Neuronal stem cell (in vitro differentiated cells): ENCODE results near the gene RANBP17.

ENCODE experiments used
- DNase-seq: peaks from one replicate; pipeline ENCODE4 v3.0.0-alpha.2; 2013; ENCODE audit warnings: low spot score
- H2AFZ ChIP-seq: one replicate; pipeline ENCODE4 v1.6.1; 2013; ENCODE audit warnings: mild to moderate bottlenecking, low read length, inconsistent platforms
- H2AK5ac ChIP-seq: 2 replicates; pipeline ENCODE4 v1.6.1; 2013; ENCODE audit warnings: low read depth, mild to moderate bottlenecking, inconsistent platforms, low read length, moderate library complexity, mixed read lengths
- H2BK120ac ChIP-seq: 2 replicates; pipeline ENCODE4 v1.6.1; 2013; ENCODE audit warnings: low read depth, mild to moderate bottlenecking, inconsistent platforms, low read length, moderate library complexity, mixed read lengths
- H2BK12ac ChIP-seq: one replicate; pipeline ENCODE4 v1.6.1; 2013; ENCODE audit warnings: low read length, inconsistent platforms
- H2BK15ac ChIP-seq: 2 replicates; pipeline ENCODE4 v1.6.1; 2013; ENCODE audit warnings: mild to moderate bottlenecking, low read length, inconsistent platforms, mixed read lengths
- H2BK5ac ChIP-seq: one replicate; pipeline ENCODE4 v1.6.1; 2013; ENCODE audit warnings: inconsistent platforms, mild to moderate bottlenecking, low read length, moderate library complexity
- H3K14ac ChIP-seq: one replicate; pipeline ENCODE4 v1.6.1; 2013; ENCODE audit warnings: low read length, inconsistent platforms
- H3K18ac ChIP-seq: 2 replicates; pipeline ENCODE4 v1.6.1; 2013; ENCODE audit warnings: low read length, inconsistent platforms
- H3K23ac ChIP-seq: 2 replicates; pipeline ENCODE4 v1.6.1; 2013; ENCODE audit warnings: low read depth, mild to moderate bottlenecking, mixed read lengths, low read length, inconsistent platforms; ENCODE audit not compliant: poor library complexity
- H3K27ac ChIP-seq: replicated peaks from 3 replicates; pipeline ENCODE4 v1.5.1; 2013; ENCODE audit warnings: low read length, inconsistent platforms
- H3K27me3 ChIP-seq, 3 experiments: 2 replicates each; pipeline ENCODE4 v1.6.1; 2013; ENCODE audit warnings: low read length in 3 of 3, mild to moderate bottlenecking in 2 of 3, inconsistent platforms in 1 of 3, low read depth in 1 of 3, mixed read lengths in 1 of 3, moderate library complexity in 1 of 3; ENCODE audit not compliant: control insufficient read depth in 3 of 3, insufficient read depth in 3 of 3
- H3K36me3 ChIP-seq, 2 donors: replicated peaks in 1 of 2; 2 replicates each; pipeline ENCODE4 v1.6.1; 2013; ENCODE audit warnings: low read length in 2 of 2; ENCODE audit not compliant: control insufficient read depth in 2 of 2, insufficient read depth in 2 of 2
- H3K4ac ChIP-seq: 2 replicates; pipeline ENCODE4 v1.6.1; 2013; ENCODE audit warnings: inconsistent platforms, mild to moderate bottlenecking, low read length, moderate library complexity
- H3K4me1 ChIP-seq, 2 donors: 1 replicate in 1 of 2; 2 replicates in 1 of 2; pipeline ENCODE4 v1.6.1; 2013; ENCODE audit warnings: low read length in 2 of 2, low read depth in 1 of 2; ENCODE audit not compliant: control insufficient read depth in 2 of 2, insufficient read depth in 1 of 2
- H3K4me2 ChIP-seq: one replicate; pipeline ENCODE4 v1.6.1; 2013; ENCODE audit warnings: mild to moderate bottlenecking, low read length, inconsistent platforms; ENCODE audit not compliant: insufficient read depth, poor library complexity, severe bottlenecking
- H3K4me3 ChIP-seq, 2 donors: 2 replicates each; pipeline ENCODE4 v1.5.1; 2013; ENCODE audit warnings: low read length in 2 of 2, mild to moderate bottlenecking in 2 of 2, inconsistent platforms in 1 of 2, moderate library complexity in 1 of 2
- H3K79me1 ChIP-seq: one replicate; pipeline ENCODE4 v1.6.1; 2013; ENCODE audit warnings: low read depth, mild to moderate bottlenecking, inconsistent platforms, low read length, moderate library complexity
- H3K9ac ChIP-seq: one replicate; pipeline ENCODE4 v1.6.1; 2013; ENCODE audit warnings: mild to moderate bottlenecking, low read depth, low read length, inconsistent platforms; ENCODE audit not compliant: poor library complexity
- H3K9me3 ChIP-seq, 2 donors: replicated peaks in 1 of 2; 2 replicates each; pipeline versions ENCODE3 to v1.6.1; 2013; ENCODE audit warnings: low read length in 2 of 2, mild to moderate bottlenecking in 2 of 2, inconsistent platforms in 1 of 2, low read depth in 1 of 2, mixed read lengths in 1 of 2, moderate library complexity in 1 of 2; ENCODE audit not compliant: control insufficient read depth in 2 of 2, insufficient read depth in 1 of 2
- H4K8ac ChIP-seq: one replicate; pipeline ENCODE4 v1.6.1; 2013; ENCODE audit warnings: low read depth, mild to moderate bottlenecking, inconsistent platforms, low read length, moderate library complexity
- H4K91ac ChIP-seq: one replicate; pipeline ENCODE4 v1.6.1; 2013; ENCODE audit warnings: low read length, low read depth, mild to moderate bottlenecking, inconsistent platforms; ENCODE audit not compliant: poor library complexity
- WGBS, 2 donors: extraction: QIAGEN DNeasy Blood & Tissue Kit; methylation state at CpG; one replicate each; pipeline ENCODE4 v1.1.7; 2013; ENCODE audit warnings: missing lambda C conversion rate in 2 of 2, mixed read lengths in 1 of 2; ENCODE audit not compliant: insufficient read length in 2 of 2, insufficient replicate concordance in 1 of 2; ENCODE audit errors: extremely low coverage in 2 of 2; 5-methylcytosine and 5-hydroxymethylcytosine counted together

Gene RANBP17

GRCh38 chr5:171340491-171340890, 478.7 kb downstream of the RANBP17 start:
- Histone ChIP-seq H3K4me3 (no peak overlapping the region), H3K9me3 (no peaks in the 10 kb centered on the region), H2AK5ac (no peak overlapping the region), H3K23ac (no peak overlapping the region), H2BK12ac (no peak overlapping the region), H4K8ac (no peak overlapping the region), H4K91ac (no peak overlapping the region), H3K9ac (no peak overlapping the region), H3K79me1 (no peaks in the 10 kb centered on the region), H3K36me3 (no peaks in the 10 kb centered on the region), H2BK5ac (no peak overlapping the region), H3K14ac (no peak overlapping the region), H2AFZ (no peak overlapping the region), H3K4me2 (no peak overlapping the region), H3K18ac (no peak overlapping the region), H2BK120ac (no peak overlapping the region), H3K4ac (no peak overlapping the region), H2BK15ac (no peak overlapping the region), H3K27me3 (peaks cover 2 to 39% (median 12%) of the 10 kb centered on the region in 3 experiments), H3K27ac (no peak overlapping the region), H3K4me1 (peaks cover 0 to 4% of the 10 kb centered on the region in 2 donors)
- DNase-seq = no peak
- WGBS, 2 donors = no CpG with 5 or more reads among the region's 6 CpGs

GRCh38 chr5:171342362-171343111, 480.7 kb downstream of the RANBP17 start:
- Histone ChIP-seq H3K18ac (no peak overlapping the region), H3K9me3 (no peaks in the 10 kb centered on the region), H2BK12ac (no peak overlapping the region), H3K79me1 (no peaks in the 10 kb centered on the region), H3K9ac (no peak overlapping the region), H3K36me3 (no peaks in the 10 kb centered on the region), H3K4me2 (no peak overlapping the region), H2AK5ac (no peak overlapping the region), H4K91ac (no peak overlapping the region), H3K14ac (no peak overlapping the region), H3K23ac (no peak overlapping the region), H3K4me1 (no peaks in the 10 kb centered on the region), H3K27me3 (peaks cover 0 to 18% (median 0%) of the 10 kb centered on the region in 3 experiments), H3K4ac (no peak overlapping the region), H3K4me3 (no peak overlapping the region), H4K8ac (no peak overlapping the region), H2BK15ac (no peak overlapping the region), H2BK120ac (no peak overlapping the region), H2AFZ (no peak overlapping the region), H2BK5ac (no peak overlapping the region), H3K27ac (no peak overlapping the region)
- no peak for DNase-seq
- WGBS, 2 donors = no CpG with 5 or more reads among the region's 17 CpGs

GRCh38 chr5:171344936-171345608, 483.3 kb downstream of the RANBP17 start:
- Histone ChIP-seq H3K36me3 (no peaks in the 10 kb centered on the region), H3K79me1 (no peaks in the 10 kb centered on the region), H3K9me3 (no peaks in the 10 kb centered on the region), H2BK5ac (no peak overlapping the region), H2BK15ac (no peak overlapping the region), H3K4me3 (no peak overlapping the region), H2AFZ (no peak overlapping the region), H2BK120ac (no peak overlapping the region), H2AK5ac (no peak overlapping the region), H3K14ac (no peak overlapping the region), H3K9ac (no peak overlapping the region), H3K18ac (no peak overlapping the region), H3K4me2 (no peak overlapping the region), H3K27me3 (peaks cover 0 to 8% (median 0%) of the 10 kb centered on the region in 3 experiments), H3K27ac (no peak overlapping the region), H3K4me1 (no peaks in the 10 kb centered on the region), H4K8ac (no peak overlapping the region), H4K91ac (no peak overlapping the region), H3K4ac (no peak overlapping the region), H2BK12ac (no peak overlapping the region), H3K23ac (no peak overlapping the region)
- WGBS, 2 donors = no CpG with 5 or more reads among the region's 19 CpGs
- DNase-seq = no peak
